ENCODE data around the gene MED25.

GRCh38 chr19:49852631-49853126, 34.6 kb downstream of the MED25 start:
- TF ChIP-seq CTCF (conservative IDR thresholded peaks at IDR 0.05; ENCODE audit: low read depth in 2 of 2) (no peak), POLR2AphosphoS5 (IDR thresholded peaks at IDR 0.05; ENCODE audit: low read depth) (no peak), EZH2 (IDR thresholded peaks at IDR 0.05; ENCODE audit: low read depth, unreplicated experiment) (no peak), REST (IDR thresholded peaks at IDR 0.05; ENCODE audit: unreplicated experiment) (no peak), JUNB (IDR thresholded peaks at IDR 0.05; ENCODE audit: unreplicated experiment) (no peak), CREB1 (CRISPR knock-in tag; IDR thresholded peaks at IDR 0.05; ENCODE audit: low read depth) (no peak), EZH2phosphoT487 (IDR thresholded peaks at IDR 0.05; ENCODE audit: unreplicated experiment) (no peak), NANOG (IDR thresholded peaks at IDR 0.05; ENCODE audit: borderline replicate concordance) (no peak)

Data from GM23338 (cell line).